Natural killer cell (primary cell): ENCODE data around the gene GUCY2C. TPM values are rescaled to one million over a fixed set of nuclear protein-coding genes. Genes with fewer than 3 reads are reported as not detected.

Source experiments
- ATAC-seq, 3 donors: fragments of 150-1000 bp in 2 of 3; fragments of 200-7000 bp in 1 of 3; cut with Tn5 transposase; 1 replicate in 1 of 3; 2 replicates in 2 of 3; pipeline ENCODE4 v1.10.0; 2021; ENCODE audit warnings: mild to moderate bottlenecking in 2 of 3, moderate library complexity in 2 of 3
- DNase-seq, 2 donors: peaks; one replicate each; pipeline versions ENCODE4 v3.0.0 to v3.0.0-alpha.2; 2013 to 2021; ENCODE audit warnings: mixed read lengths in 1 of 2
- H3K27ac ChIP-seq: one replicate; pipeline ENCODE4 v1.5.1; 2013; ENCODE audit warnings: mild to moderate bottlenecking, low read length
- H3K27me3 ChIP-seq: one replicate; pipeline ENCODE4 v1.6.1; 2013; ENCODE audit warnings: low read length; ENCODE audit not compliant: control insufficient read depth, insufficient read depth
- H3K36me3 ChIP-seq: one replicate; pipeline ENCODE4 v1.6.1; 2013; ENCODE audit warnings: low read length; ENCODE audit not compliant: control insufficient read depth, insufficient read depth
- H3K4me1 ChIP-seq: one replicate; pipeline ENCODE4 v1.6.1; 2013; ENCODE audit warnings: low read length; ENCODE audit not compliant: control insufficient read depth, insufficient read depth
- H3K4me3 ChIP-seq: one replicate; pipeline ENCODE4 v1.5.1; 2013; ENCODE audit warnings: low read length
- H3K9me3 ChIP-seq: one replicate; pipeline ENCODE4 v1.6.1; 2013; ENCODE audit warnings: low read length; ENCODE audit not compliant: control insufficient read depth, insufficient read depth
- H3K27ac Mint-ChIP-seq, 2 donors: one replicate each; pipeline ENCODE4 v1.8.0; 2022; ENCODE audit warnings: mild to moderate bottlenecking in 2 of 2, mixed read lengths in 2 of 2, moderate library complexity in 1 of 2
- H3K27me3 Mint-ChIP-seq, 2 donors: one replicate each; pipeline ENCODE4 v1.8.0; 2022; ENCODE audit warnings: low read depth in 2 of 2, mixed read lengths in 2 of 2
- H3K36me3 Mint-ChIP-seq: one replicate; pipeline ENCODE4 v1.8.0; 2022; ENCODE audit warnings: mixed read lengths
- H3K4me1 Mint-ChIP-seq, 2 donors: one replicate each; pipeline ENCODE4 v1.8.0; 2022; ENCODE audit warnings: mixed read lengths in 2 of 2
- H3K4me3 Mint-ChIP-seq: one replicate; pipeline ENCODE4 v1.8.0; 2022; ENCODE audit warnings: mild to moderate bottlenecking, moderate library complexity, mixed read lengths
- H3K9me3 Mint-ChIP-seq, 2 donors: one replicate each; pipeline ENCODE4 v1.8.0; 2022; ENCODE audit warnings: mixed read lengths in 2 of 2
- CTCF ChIP-seq: fragments of 200-600 bp; IDR thresholded peaks from one replicate; pipeline ENCODE4 v1.8.0; 2022; ENCODE audit warnings: antibody characterized with exemption
- WGBS: methylation state at CpG from one replicate; pipeline ENCODE4 v1.1.7; 2013; ENCODE audit warnings: missing lambda C conversion rate; ENCODE audit not compliant: insufficient coverage; 5-methylcytosine and 5-hydroxymethylcytosine counted together
- intact Hi-C: fragments of 100-400 bp; cut with micrococcal nuclease; formaldehyde crosslinking; loops from one replicate; pipeline ENCODE4 v1.14.2; 2022
- total RNA-seq, 4 donors: library from RNA; stranded (reverse); fragments of 120-200 nt in 1 of 4; gene quantifications; one replicate each; pipeline versions ENCODE4 v1.2.3 to v1.2.4, GENCODE V29; 2013 to 2022

GUCY2C gene
- total RNA-seq, 3 donors from 2014 or later (not counting 1 experiment from before 2014, with no cell fraction given), result not detected

DNA sequence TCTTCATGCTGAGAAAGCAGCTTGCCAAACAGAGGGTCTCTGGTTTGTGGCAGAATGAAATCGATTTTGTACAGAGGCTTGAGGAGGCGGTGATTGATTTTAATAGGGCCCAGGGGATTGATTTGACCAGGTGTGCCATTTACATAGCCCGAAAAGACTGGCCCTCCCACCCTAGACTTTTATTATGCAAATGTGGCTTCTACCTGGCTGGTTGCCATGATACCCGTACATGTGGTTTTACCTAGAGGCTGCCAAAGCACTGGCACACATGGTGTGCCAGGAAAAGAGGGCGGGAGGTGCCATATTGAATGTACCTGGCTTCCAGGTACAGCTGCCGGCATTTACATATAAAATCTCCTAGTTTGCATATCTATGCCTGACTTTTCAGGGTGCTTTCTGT lies 18.0 kb upstream of the GUCY2C start:
- Histone ChIP-seq H3K36me3 (no peaks in the 10 kb centered on the region), H3K27ac (no peak overlapping the region), H3K27me3 (peaks cover 2% of the 10 kb centered on the region), H3K4me1 (no peaks in the 10 kb centered on the region), H3K9me3 (no peaks in the 10 kb centered on the region), H3K4me3 (no peak overlapping the region)
- intact Hi-C loops, result no loop called here
- Mint-ChIP-seq H3K9me3 (no peaks in the 10 kb centered on the region), H3K36me3 (no peaks in the 10 kb centered on the region), H3K27me3 (peaks cover 23 to 24% of the 10 kb centered on the region in 2 donors), H3K4me3 (no peak overlapping the region), H3K4me1 (no peaks in the 10 kb centered on the region), H3K27ac (no peak overlapping the region)
- WGBS, result 75% methylated on average over 6 of the region's 6 CpGs
- ATAC-seq (no peak), DNase-seq (no peak)
- no peak for TF ChIP-seq CTCF

GRCh38 chr12:14710632-14711320 lies 14.4 kb upstream of the GUCY2C start:
- intact Hi-C loops, result no loop called here
- DNase-seq, result no peak
- Histone ChIP-seq H3K4me1 (no peaks in the 10 kb centered on the region), H3K9me3 (no peaks in the 10 kb centered on the region), H3K36me3 (no peaks in the 10 kb centered on the region), H3K4me3 (no peak overlapping the region), H3K27me3 (peaks cover 2% of the 10 kb centered on the region), H3K27ac (no peak overlapping the region)
- ATAC-seq, result no peak
- H3K9me3 Mint-ChIP-seq, result no peaks in the 10 kb centered on the region
- 73% methylated on average over 3 of the region's 4 CpGs for WGBS
- H3K27ac Mint-ChIP-seq, result no peak overlapping the region
- TF ChIP-seq CTCF, result no peak
- H3K36me3 Mint-ChIP-seq, result no peaks in the 10 kb centered on the region
- no peak overlapping the region for H3K4me3 Mint-ChIP-seq
- no peaks in the 10 kb centered on the region for H3K4me1 Mint-ChIP-seq
- H3K27me3 Mint-ChIP-seq, result peaks cover 25 to 53% of the 10 kb centered on the region in 2 donors

DNA sequence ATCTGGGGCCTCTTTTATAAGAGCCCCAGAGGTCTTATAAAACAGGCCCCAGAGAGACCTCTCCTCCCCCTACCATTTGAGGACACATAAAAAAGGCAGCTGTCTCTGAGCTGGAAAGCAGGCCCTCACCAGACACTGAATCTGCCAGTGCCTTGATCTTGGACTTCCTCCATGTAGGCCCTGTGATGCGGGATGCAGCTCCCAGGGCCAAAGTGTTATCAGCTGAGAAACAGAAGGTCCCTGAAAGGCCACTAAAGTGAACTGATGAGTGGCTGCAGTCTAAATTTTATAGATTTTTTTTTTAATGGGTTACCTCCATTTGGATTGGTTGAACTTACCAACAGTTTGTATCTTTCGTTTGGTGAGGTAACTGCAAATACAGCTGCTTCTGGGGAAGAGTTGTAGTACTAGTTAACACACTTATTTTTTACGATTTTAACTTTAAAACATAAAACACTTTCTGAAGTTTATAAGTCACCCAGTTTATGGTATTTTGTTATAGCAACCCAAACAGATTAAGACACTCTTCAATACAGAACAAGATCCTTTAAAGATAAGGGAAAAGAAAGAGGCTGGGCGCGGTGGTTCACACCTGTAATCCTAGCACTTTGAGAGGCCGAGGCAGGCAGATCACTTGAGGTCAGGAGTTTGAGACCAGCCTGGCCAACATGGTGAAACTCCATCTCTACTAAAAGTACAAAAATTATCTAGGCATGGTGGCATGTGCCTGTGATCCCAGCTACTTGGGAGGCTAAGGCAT lies 5.6 kb upstream of the GUCY2C start:
- ATAC-seq (no peak), DNase-seq (no peak)
- Mint-ChIP-seq H3K27me3 (peaks cover 17 to 21% of the 10 kb centered on the region in 2 donors), H3K4me1 (no peaks in the 10 kb centered on the region), H3K4me3 (no peak overlapping the region), H3K36me3 (no peaks in the 10 kb centered on the region), H3K27ac (no peak overlapping the region), H3K9me3 (no peaks in the 10 kb centered on the region)
- no peak for TF ChIP-seq CTCF
- no peaks in the 10 kb centered on the region for H3K27me3 ChIP-seq
- no peaks in the 10 kb centered on the region for H3K36me3 ChIP-seq
- H3K4me1 ChIP-seq, result no peaks in the 10 kb centered on the region
- WGBS, result 100% methylated on average over 3 of the region's 6 CpGs
- H3K9me3 ChIP-seq, result no peaks in the 10 kb centered on the region
- intact Hi-C loops, result no loop called here
- no peak overlapping the region for H3K27ac ChIP-seq
- H3K4me3 ChIP-seq, result no peak overlapping the region
